A673 (cell line): ENCODE measurements around the gene ASIC3. TPM values are rescaled to one million over a fixed set of nuclear protein-coding genes. Genes with fewer than 3 reads are reported as not detected.

Experiments used
- BruUV-seq: library from RNA; stranded (reverse); fragments of 400-500 nt; replicated peaks from 2 replicates; lab custom pipeline; 2021; lab: Mats Ljungman, UMichigan
- CTCF ChIA-PET: fragments of 300-600 bp; sonication (Branson Sonifier 250); formaldehyde crosslinking; loops from one replicate; lab custom pipeline; 2022; ENCODE audit warnings: antibody characterized with exemption; lab: Charles Lee
- POLR2A ChIA-PET: fragments of 300-600 bp; sonication (Branson Sonifier 250); formaldehyde crosslinking; loops from one replicate; lab custom pipeline; 2022; ENCODE audit warnings: antibody characterized with exemption; ENCODE audit not compliant: low non-redundant PET; lab: Charles Lee
- DNase-seq: peaks from one replicate; pipeline ENCODE4 v3.0.0-alpha.2; 2015; ENCODE audit warnings: low spot score
- H3K27ac ChIP-seq: fragments of 200-600 bp; sonication (generic); 2 replicates; pipeline ENCODE4 v1.5.1; 2016; ENCODE audit warnings: mixed run types, low read depth, mild to moderate bottlenecking, mixed read lengths, antibody characterized with exemption, low read length; ENCODE audit not compliant: poor library complexity, severe bottlenecking
- H3K27me3 ChIP-seq: fragments of 200-600 bp; sonication (generic); replicated peaks from 2 replicates; pipeline ENCODE4 v1.6.1; 2017; ENCODE audit warnings: mixed run types, low read depth, mild to moderate bottlenecking, mixed read lengths, antibody characterized with exemption, low read length; ENCODE audit not compliant: insufficient read depth, poor library complexity
- H3K36me3 ChIP-seq: fragments of 200-600 bp; sonication (generic); 2 replicates; pipeline ENCODE4 v1.6.1; 2016; ENCODE audit warnings: mixed run types, mild to moderate bottlenecking, mixed read lengths, antibody characterized with exemption, low read length; ENCODE audit not compliant: insufficient read depth, poor library complexity, severe bottlenecking
- H3K4me1 ChIP-seq: fragments of 200-600 bp; sonication (generic); 2 replicates; pipeline ENCODE4 v1.6.1; 2017; ENCODE audit warnings: mixed run types, mild to moderate bottlenecking, mixed read lengths, antibody characterized with exemption, low read length; ENCODE audit not compliant: insufficient read depth, poor library complexity, severe bottlenecking
- H3K4me3 ChIP-seq: fragments of 200-600 bp; sonication (generic); 2 replicates; pipeline ENCODE4 v1.5.1; 2016; ENCODE audit warnings: low read depth, mixed run types, mild to moderate bottlenecking, mixed read lengths, low read length; ENCODE audit not compliant: poor library complexity, severe bottlenecking
- H3K9me3 ChIP-seq: fragments of 200-600 bp; sonication (generic); 2 replicates; pipeline ENCODE4 v1.6.1; 2016; ENCODE audit warnings: mixed run types, low read depth, mild to moderate bottlenecking, mixed read lengths, antibody characterized with exemption, low read length; ENCODE audit not compliant: poor library complexity, severe bottlenecking
- CTCF ChIP-seq: fragments of 300-800, 200-600 bp; sonication (generic); conservative IDR thresholded peaks from 2 replicates; pipeline ENCODE4 v1.5.1; 2017; ENCODE audit warnings: low read depth, mild to moderate bottlenecking, antibody characterized with exemption, low read length, moderate library complexity, mixed read lengths
- EZH2 ChIP-seq: fragments of 200-600 bp; sonication (generic); IDR thresholded peaks from 2 replicates; pipeline ENCODE4 v1.6.1; 2017; ENCODE audit warnings: borderline replicate concordance, low read depth, mild to moderate bottlenecking, mixed read lengths, antibody characterized with exemption, low read length; ENCODE audit not compliant: poor library complexity, severe bottlenecking
- intact Hi-C: fragments of 100-400 bp; cut with micrococcal nuclease; formaldehyde crosslinking; loops from one replicate; pipeline ENCODE4 v1.10.0; 2022; ENCODE audit not compliant: unreplicated experiment
- total RNA-seq: library from RNA; stranded (reverse); gene quantifications from 2 replicates; pipeline ENCODE4 v1.2.3, GENCODE V29; 2021

The ASIC3 gene
- total RNA-seq, 1 experiment from 2014 or later: 4.5 TPM

- no peak for TF ChIP-seq CTCF
- TF ChIP-seq EZH2: no peak
- Histone ChIP-seq H3K4me1 (peaks cover 45% of the 10 kb centered on the region), H3K27me3 (no peaks in the 10 kb centered on the region), H3K9me3 (no peaks in the 10 kb centered on the region), H3K36me3 (peaks cover under 1% of the 10 kb centered on the region), H3K27ac (peak overlapping the region; percentile 95), H3K4me3 (peak overlapping the region; percentile 99)
- CTCF ChIA-PET: no interaction called here
- BruUV-seq: no TSS peak
- POLR2A ChIA-PET: no interaction called here
- intact Hi-C loops: no loop called here
- no peak for DNase-seq
Observed at GRCh38 chr7:151082141-151083070, 34.1 kb downstream of the ASIC3 start.

- peak within 1 kb of the TSS; percentile 95 for H3K27ac ChIP-seq
- BruUV-seq: no TSS peak
- intact Hi-C loops: no loop called here
- TF ChIP-seq EZH2 (no peak), CTCF (no peak)
- POLR2A ChIA-PET: no interaction called here
- peak within 1 kb of the TSS; percentile 99 for H3K4me3 ChIP-seq
- H3K36me3 ChIP-seq: no peaks in the 10 kb centered on the region
- no peaks in the 10 kb centered on the region for H3K27me3 ChIP-seq
- peak; percentile 83 for DNase-seq
- peaks cover 48% of the 10 kb centered on the region for H3K4me1 ChIP-seq
- no peaks in the 10 kb centered on the region for H3K9me3 ChIP-seq
- CTCF ChIA-PET: no interaction called here
Observed at GRCh38 chr7:151083071-151083823, 34.9 kb downstream of the ASIC3 start, which contains the start of gene TMUB1. Gene TMUB1 (minus strand): TSS chr7:151083493. CDS start chr7:151082563, 930 bp downstream.

GRCh38 chr7:151083824-151084160 lies 35.5 kb downstream of the ASIC3 start:
- ChIA-PET CTCF (no interaction called here), POLR2A (no interaction called here)
- Histone ChIP-seq H3K36me3 (peaks cover 4% of the 10 kb centered on the region), H3K27me3 (no peaks in the 10 kb centered on the region), H3K4me3 (peak overlapping the region; percentile 99), H3K4me1 (peaks cover 52% of the 10 kb centered on the region), H3K27ac (no peak overlapping the region), H3K9me3 (no peaks in the 10 kb centered on the region)
- intact Hi-C loops: no loop called here
- TF ChIP-seq EZH2 (no peak), CTCF (no peak)
- BruUV-seq: no TSS peak
- DNase-seq: no peak
